ENCODE data around the gene CNTLN. TPM values are rescaled to one million over a fixed set of nuclear protein-coding genes. Genes with fewer than 3 reads are reported as not detected.

The CNTLN gene
- total and polyA plus RNA-seq, 4 donors = 2.1 to 30.3 (median 4.0) TPM

DNA sequence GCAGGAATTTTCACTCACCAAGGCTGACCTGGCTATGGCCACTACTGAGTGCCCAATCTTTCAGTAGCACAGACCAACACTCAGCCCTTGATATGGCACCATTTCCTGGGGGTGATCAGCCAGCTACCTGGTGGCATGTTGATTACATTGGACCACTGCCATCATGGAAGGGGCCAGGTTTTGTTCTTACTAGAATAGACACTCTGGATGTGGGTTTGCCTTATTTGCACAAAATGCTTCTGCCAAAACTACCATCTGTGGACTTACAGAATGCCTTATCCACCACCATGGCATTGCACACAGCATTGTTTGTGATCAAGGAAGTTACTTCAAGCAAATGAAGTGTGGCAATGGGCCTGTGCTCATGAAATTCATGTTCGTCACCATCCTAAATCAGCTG lies 374.3 kb downstream of the CNTLN start:
- Histone ChIP-seq H3K4me3 (no peak overlapping the region), H3K36me3 (ENCODE audit: control insufficient read depth in 4 of 4, insufficient read depth in 4 of 4, low read length in 4 of 4) (no peaks in the 10 kb centered on the region), H3K9me3 (ENCODE audit: control insufficient read depth in 4 of 4, insufficient read depth in 3 of 4, low read length in 3 of 4) (no peaks in the 10 kb centered on the region), H3K9ac (ENCODE audit: insufficient read depth in 1 of 2, low read length in 2 of 2) (no peak overlapping the region), H3K27ac (ENCODE audit: low read depth in 1 of 2, low read length in 1 of 2) (no peak overlapping the region), H3K4me1 (ENCODE audit: control insufficient read depth in 5 of 5, insufficient read depth in 5 of 5, low read length in 5 of 5) (no peaks in the 10 kb centered on the region), H3K27me3 (ENCODE audit: control insufficient read depth in 3 of 3, insufficient read depth in 3 of 3, low read length in 2 of 3) (no peaks in the 10 kb centered on the region)
- WGBS, 2 donors = 86 to 92% methylated on average over 1 of the region's 1 CpG
- TF ChIP-seq, protein P1, sequence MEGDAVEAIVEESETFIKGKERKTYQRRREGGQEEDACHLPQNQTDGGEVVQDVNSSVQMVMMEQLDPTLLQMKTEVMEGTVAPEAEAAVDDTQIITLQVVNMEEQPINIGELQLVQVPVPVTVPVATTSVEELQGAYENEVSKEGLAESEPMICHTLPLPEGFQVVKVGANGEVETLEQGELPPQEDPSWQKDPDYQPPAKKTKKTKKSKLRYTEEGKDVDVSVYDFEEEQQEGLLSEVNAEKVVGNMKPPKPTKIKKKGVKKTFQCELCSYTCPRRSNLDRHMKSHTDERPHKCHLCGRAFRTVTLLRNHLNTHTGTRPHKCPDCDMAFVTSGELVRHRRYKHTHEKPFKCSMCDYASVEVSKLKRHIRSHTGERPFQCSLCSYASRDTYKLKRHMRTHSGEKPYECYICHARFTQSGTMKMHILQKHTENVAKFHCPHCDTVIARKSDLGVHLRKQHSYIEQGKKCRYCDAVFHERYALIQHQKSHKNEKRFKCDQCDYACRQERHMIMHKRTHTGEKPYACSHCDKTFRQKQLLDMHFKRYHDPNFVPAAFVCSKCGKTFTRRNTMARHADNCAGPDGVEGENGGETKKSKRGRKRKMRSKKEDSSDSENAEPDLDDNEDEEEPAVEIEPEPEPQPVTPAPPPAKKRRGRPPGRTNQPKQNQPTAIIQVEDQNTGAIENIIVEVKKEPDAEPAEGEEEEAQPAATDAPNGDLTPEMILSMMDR (IDR thresholded peaks at IDR 0.05; ENCODE audit: control extremely low read depth, extremely low read depth) = no peak
- no peak for ATAC-seq (ENCODE audit: insufficient read depth, low FRiP score)
- DNase-seq = no peak

DNA sequence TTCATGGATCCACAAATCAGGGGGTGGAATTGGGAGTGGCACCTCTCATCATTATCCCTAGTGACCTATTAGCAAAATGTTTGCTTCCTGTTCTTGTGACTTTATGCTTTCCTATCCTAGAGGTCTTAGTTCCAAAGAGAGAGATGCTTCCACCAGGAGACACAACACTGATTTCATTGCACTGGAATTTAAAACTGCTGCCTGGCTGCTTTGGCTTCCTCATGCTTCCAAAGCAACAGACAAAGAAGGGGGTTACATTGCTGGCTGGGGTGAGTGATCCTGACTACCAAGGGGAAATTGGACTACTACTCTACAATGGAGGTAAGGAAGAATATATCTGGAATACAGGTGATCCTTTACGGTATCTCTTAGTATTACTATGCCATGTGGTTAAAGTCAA lies 374.9 kb downstream of the CNTLN start:
- TF ChIP-seq, protein P1 (IDR thresholded peaks at IDR 0.05; ENCODE audit: control extremely low read depth, extremely low read depth) = no peak
- no peaks in the 10 kb centered on the region for H3K9me3 ChIP-seq (ENCODE audit: control insufficient read depth in 4 of 4, insufficient read depth in 3 of 4, low read length in 3 of 4)
- no peaks in the 10 kb centered on the region for H3K27me3 ChIP-seq (ENCODE audit: control insufficient read depth in 3 of 3, insufficient read depth in 3 of 3, low read length in 2 of 3)
- H3K9ac ChIP-seq (ENCODE audit: insufficient read depth in 1 of 2, low read length in 2 of 2) = no peak overlapping the region
- 96 to 98% methylated on average over 1 of the region's 1 CpG for WGBS, 2 donors
- H3K36me3 ChIP-seq (ENCODE audit: control insufficient read depth in 4 of 4, insufficient read depth in 4 of 4, low read length in 4 of 4) = no peaks in the 10 kb centered on the region
- H3K4me3 ChIP-seq = no peak overlapping the region
- ATAC-seq (ENCODE audit: insufficient read depth, low FRiP score) (no peak), DNase-seq (no peak)
- no peaks in the 10 kb centered on the region for H3K4me1 ChIP-seq (ENCODE audit: control insufficient read depth in 5 of 5, insufficient read depth in 5 of 5, low read length in 5 of 5)
- no peak overlapping the region for H3K27ac ChIP-seq (ENCODE audit: low read depth in 1 of 2, low read length in 1 of 2)

DNA sequence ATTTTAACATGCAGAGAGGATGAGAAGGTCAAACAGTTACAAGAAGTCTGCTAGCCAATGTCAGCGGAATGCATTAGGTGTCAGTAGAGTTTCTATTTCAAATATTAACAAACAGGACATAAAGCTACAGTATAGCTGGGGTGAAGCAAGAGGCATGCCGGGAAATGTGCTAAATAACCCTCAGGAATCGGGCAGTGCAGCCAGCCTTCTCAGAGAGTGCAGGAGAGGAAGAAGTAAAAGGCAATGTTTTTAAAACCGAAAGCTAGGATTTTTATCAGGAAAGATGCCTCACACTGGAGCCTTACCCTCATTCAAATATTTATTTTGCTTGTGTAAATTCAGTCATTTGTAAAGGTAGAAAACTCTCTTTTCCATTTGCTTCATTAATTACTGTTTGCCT lies 384.9 kb downstream of the CNTLN start:
- peak; percentile 39 to 72 (median 66) for DNase-seq
- TF ChIP-seq, protein P1 (IDR thresholded peaks at IDR 0.05; ENCODE audit: control extremely low read depth, extremely low read depth) = no peak
- no peak overlapping the region for H3K4me3 ChIP-seq
- no peak overlapping the region for H3K9ac ChIP-seq (ENCODE audit: insufficient read depth in 1 of 2, low read length in 2 of 2)
- no peaks in the 10 kb centered on the region for H3K27me3 ChIP-seq (ENCODE audit: control insufficient read depth in 3 of 3, insufficient read depth in 3 of 3, low read length in 2 of 3)
- no peak overlapping the region for H3K27ac ChIP-seq (ENCODE audit: low read depth in 1 of 2, low read length in 1 of 2)
- H3K9me3 ChIP-seq (ENCODE audit: control insufficient read depth in 4 of 4, insufficient read depth in 3 of 4, low read length in 3 of 4) = no peaks in the 10 kb centered on the region
- no peaks in the 10 kb centered on the region for H3K36me3 ChIP-seq (ENCODE audit: control insufficient read depth in 4 of 4, insufficient read depth in 4 of 4, low read length in 4 of 4)
- no peak for ATAC-seq (ENCODE audit: insufficient read depth, low FRiP score)
- 23 to 62% methylated on average over 4 of the region's 4 CpGs for WGBS, 2 donors
- H3K4me1 ChIP-seq (ENCODE audit: control insufficient read depth in 5 of 5, insufficient read depth in 5 of 5, low read length in 5 of 5) = peaks cover 0 to 15% (median 0%) of the 10 kb centered on the region in 5 donors

All from lung (tissue), 12 donors.